Measurements from ENCODE around the gene FAT1. TPM values are rescaled to one million over a fixed set of nuclear protein-coding genes. Genes with fewer than 3 reads are reported as not detected.
A peak's percentile ranks its signal among the peaks of the same experiment; 100 is the strongest.

FAT1 gene
- total RNA-seq, 2 donors from 2014 or later, result 175 to 215 TPM

DNA sequence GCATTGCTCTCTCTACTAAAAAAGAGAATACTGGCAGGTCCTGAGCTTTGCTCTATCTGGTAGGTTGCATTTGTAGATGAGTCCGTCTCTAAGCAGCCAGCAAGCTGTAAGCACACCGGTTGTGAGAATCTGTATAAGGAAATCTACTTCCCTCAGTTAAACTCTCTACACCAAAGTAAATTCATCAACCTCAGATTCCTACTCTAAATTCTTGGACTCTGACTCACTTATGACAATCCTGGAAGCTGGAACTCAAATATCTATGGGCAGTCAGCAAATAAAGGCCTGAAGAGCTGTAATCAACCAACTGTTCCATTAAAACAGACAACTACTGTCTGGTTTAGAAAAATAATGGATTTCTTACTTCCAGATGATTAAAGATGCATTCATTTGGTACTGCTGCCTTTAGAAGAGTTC lies 37.9 kb downstream of the FAT1 start:
- no peaks in the 10 kb centered on the region for H3K9me3 ChIP-seq
- intact Hi-C loops (cut with DNase I), result no loop called here
- WGBS, result 47% methylated on average over 2 of the region's 2 CpGs
- no peak overlapping the region for H3K4me3 ChIP-seq
- H3K27ac ChIP-seq, result no peak overlapping the region
- no peaks in the 10 kb centered on the region for H3K36me3 ChIP-seq
- H3K4me1 ChIP-seq (replicated peaks), result no peaks in the 10 kb centered on the region
- no peak for DNase-seq (ENCODE audit: low spot score)
- no peak for TF ChIP-seq POLR2A (IDR thresholded peaks at IDR 0.05)
- TF ChIP-seq, protein P1, sequence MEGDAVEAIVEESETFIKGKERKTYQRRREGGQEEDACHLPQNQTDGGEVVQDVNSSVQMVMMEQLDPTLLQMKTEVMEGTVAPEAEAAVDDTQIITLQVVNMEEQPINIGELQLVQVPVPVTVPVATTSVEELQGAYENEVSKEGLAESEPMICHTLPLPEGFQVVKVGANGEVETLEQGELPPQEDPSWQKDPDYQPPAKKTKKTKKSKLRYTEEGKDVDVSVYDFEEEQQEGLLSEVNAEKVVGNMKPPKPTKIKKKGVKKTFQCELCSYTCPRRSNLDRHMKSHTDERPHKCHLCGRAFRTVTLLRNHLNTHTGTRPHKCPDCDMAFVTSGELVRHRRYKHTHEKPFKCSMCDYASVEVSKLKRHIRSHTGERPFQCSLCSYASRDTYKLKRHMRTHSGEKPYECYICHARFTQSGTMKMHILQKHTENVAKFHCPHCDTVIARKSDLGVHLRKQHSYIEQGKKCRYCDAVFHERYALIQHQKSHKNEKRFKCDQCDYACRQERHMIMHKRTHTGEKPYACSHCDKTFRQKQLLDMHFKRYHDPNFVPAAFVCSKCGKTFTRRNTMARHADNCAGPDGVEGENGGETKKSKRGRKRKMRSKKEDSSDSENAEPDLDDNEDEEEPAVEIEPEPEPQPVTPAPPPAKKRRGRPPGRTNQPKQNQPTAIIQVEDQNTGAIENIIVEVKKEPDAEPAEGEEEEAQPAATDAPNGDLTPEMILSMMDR (IDR thresholded peaks at IDR 0.05), result no peak
- TF ChIP-seq POLR2AphosphoS5 (IDR thresholded peaks at IDR 0.05), result peak; percentile 11
- no peaks in the 10 kb centered on the region for H3K27me3 ChIP-seq (replicated peaks; ENCODE audit: insufficient read depth)

DNA sequence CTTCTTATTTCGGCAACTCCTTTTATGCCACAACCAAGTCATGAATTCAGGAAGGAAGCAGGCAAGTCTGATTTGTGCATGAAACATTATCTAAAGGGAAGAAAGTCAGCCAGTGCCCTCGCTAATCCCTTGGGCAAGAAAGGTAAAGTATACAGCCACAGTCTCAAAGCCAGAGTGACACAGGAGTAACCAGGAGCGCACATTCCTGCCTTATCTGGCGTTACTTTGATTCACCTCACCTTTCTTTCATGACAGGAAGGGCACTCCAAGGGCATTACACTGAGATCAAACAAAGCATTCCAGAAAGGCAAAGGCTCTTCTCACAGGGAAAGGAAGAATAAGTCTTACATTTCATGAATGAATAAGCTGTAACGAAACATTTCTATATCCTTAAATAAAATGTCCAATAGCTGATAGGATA lies 38.8 kb downstream of the FAT1 start:
- WGBS, result 47% methylated on average over 5 of the region's 5 CpGs
- TF ChIP-seq, protein P1 (IDR thresholded peaks at IDR 0.05), result no peak
- TF ChIP-seq POLR2A (IDR thresholded peaks at IDR 0.05) (no peak), POLR2AphosphoS5 (IDR thresholded peaks at IDR 0.05) (no peak)
- Histone ChIP-seq H3K4me1 (replicated peaks) (no peaks in the 10 kb centered on the region), H3K4me3 (no peak overlapping the region), H3K36me3 (no peaks in the 10 kb centered on the region), H3K27ac (no peak overlapping the region), H3K9me3 (no peaks in the 10 kb centered on the region), H3K27me3 (replicated peaks; ENCODE audit: insufficient read depth) (no peaks in the 10 kb centered on the region)
- DNase-seq (ENCODE audit: low spot score), result no peak
- intact Hi-C loops (cut with DNase I), result no loop called here

DNA sequence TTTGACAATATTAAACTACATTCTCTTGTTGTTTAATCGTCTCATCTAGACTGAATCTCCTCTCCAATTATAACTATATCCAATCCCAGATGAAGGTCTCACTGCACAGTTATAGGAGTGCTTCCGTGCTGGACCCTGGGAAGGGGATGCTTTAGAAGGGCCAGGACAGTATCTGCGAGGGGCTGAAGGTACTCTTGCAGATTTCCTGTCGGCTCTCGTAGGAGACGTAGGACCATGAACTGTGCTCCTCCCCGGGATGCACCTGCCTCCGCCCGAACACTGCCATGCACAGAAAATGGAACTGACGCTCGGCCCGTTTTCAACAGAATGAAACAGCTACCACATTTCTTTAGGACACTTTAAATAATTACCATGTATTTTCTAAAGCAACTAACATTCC lies 39.4 kb downstream of the FAT1 start:
- TF ChIP-seq POLR2A (IDR thresholded peaks at IDR 0.05) (no peak), POLR2AphosphoS5 (IDR thresholded peaks at IDR 0.05) (no peak)
- TF ChIP-seq, protein P1 (IDR thresholded peaks at IDR 0.05), result no peak
- intact Hi-C loops (cut with DNase I), result no loop called here
- H3K27ac ChIP-seq, result no peak overlapping the region
- WGBS, result 67% methylated on average over 12 of the region's 12 CpGs
- no peaks in the 10 kb centered on the region for H3K4me1 ChIP-seq (replicated peaks)
- no peaks in the 10 kb centered on the region for H3K27me3 ChIP-seq (replicated peaks; ENCODE audit: insufficient read depth)
- H3K36me3 ChIP-seq, result no peaks in the 10 kb centered on the region
- H3K4me3 ChIP-seq, result no peak overlapping the region
- H3K9me3 ChIP-seq, result no peaks in the 10 kb centered on the region
- DNase-seq (ENCODE audit: low spot score), result no peak

DNA sequence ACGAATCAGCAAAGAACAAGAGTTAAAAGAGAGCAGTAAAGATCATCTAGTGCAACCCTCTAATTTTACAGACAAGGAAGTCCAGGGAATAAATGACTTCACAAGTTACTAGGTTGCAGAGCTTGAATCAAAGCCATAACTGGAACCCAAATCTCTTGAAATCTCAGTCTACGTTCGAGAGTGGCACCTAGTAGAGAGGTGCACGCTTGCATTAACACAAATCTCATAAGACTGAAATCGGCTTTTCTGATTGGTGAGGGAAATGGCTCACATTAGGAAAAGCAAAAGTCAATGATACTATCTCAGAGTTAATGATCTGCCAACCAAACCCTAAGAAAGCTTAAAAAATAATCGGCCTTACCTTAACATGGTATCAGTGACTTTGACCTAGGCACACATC lies 43.0 kb downstream of the FAT1 start:
- Histone ChIP-seq H3K4me1 (replicated peaks) (no peaks in the 10 kb centered on the region), H3K9me3 (no peaks in the 10 kb centered on the region), H3K4me3 (no peak overlapping the region), H3K36me3 (no peaks in the 10 kb centered on the region), H3K27me3 (replicated peaks; ENCODE audit: insufficient read depth) (no peaks in the 10 kb centered on the region), H3K27ac (no peak overlapping the region)
- 81% methylated on average over 6 of the region's 6 CpGs for WGBS
- no peak for DNase-seq (ENCODE audit: low spot score)
- intact Hi-C loops (cut with DNase I), result no loop called here
- TF ChIP-seq POLR2A (IDR thresholded peaks at IDR 0.05) (no peak), POLR2AphosphoS5 (IDR thresholded peaks at IDR 0.05) (no peak)
- TF ChIP-seq, protein P1 (IDR thresholded peaks at IDR 0.05), result no peak

DNA sequence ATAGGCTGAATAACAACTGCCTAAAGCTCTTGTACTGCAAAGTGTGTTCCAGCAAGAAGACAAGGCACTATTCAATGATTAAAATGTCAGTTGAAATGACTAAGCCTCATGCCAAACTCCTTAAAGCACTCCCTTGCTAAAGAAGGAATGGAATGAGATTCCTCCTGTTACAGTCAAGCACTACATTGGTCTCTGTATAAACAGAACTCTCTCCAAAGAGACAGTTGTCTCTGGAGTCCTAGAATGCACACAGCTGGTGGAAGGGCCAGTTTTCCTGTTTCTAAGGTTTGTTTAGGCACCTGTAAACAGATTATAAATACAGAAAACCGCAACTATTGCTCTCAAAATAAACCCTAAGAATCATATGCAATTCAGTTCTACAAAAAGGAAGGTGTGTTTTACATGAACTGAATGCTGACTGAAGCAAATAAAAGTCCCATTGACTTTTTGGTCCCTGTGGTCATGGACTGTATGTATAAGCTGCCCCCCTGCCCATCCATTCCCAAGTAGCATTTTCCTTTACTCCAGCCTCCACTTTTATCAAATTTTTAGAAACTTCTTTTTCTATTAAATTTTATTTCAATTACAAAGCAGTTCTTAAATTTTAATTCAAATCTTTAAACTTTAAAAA lies 47.0 kb downstream of the FAT1 start:
- Histone ChIP-seq H3K9me3 (no peaks in the 10 kb centered on the region), H3K4me1 (replicated peaks) (no peaks in the 10 kb centered on the region), H3K27ac (peak overlapping the region in 1 of 2 donors; percentile 33), H3K36me3 (no peaks in the 10 kb centered on the region), H3K27me3 (replicated peaks; ENCODE audit: insufficient read depth) (no peaks in the 10 kb centered on the region), H3K4me3 (no peak overlapping the region)
- TF ChIP-seq POLR2A (IDR thresholded peaks at IDR 0.05), result no peak
- TF ChIP-seq POLR2AphosphoS5 (IDR thresholded peaks at IDR 0.05), result peak; percentile 76
- intact Hi-C loops (cut with DNase I), result loop anchor here (2.0 kb wide), 1 partner anchor 48 kb away; no protein-coding TSS in a partner anchor
- DNase-seq (ENCODE audit: low spot score), result no peak
- 27% methylated on average over 1 of the region's 1 CpG for WGBS
